ENCODE data around the gene SPINT1.

The SPINT1 gene, protein sequence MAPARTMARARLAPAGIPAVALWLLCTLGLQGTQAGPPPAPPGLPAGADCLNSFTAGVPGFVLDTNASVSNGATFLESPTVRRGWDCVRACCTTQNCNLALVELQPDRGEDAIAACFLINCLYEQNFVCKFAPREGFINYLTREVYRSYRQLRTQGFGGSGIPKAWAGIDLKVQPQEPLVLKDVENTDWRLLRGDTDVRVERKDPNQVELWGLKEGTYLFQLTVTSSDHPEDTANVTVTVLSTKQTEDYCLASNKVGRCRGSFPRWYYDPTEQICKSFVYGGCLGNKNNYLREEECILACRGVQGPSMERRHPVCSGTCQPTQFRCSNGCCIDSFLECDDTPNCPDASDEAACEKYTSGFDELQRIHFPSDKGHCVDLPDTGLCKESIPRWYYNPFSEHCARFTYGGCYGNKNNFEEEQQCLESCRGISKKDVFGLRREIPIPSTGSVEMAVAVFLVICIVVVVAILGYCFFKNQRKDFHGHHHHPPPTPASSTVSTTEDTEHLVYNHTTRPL

DNA sequence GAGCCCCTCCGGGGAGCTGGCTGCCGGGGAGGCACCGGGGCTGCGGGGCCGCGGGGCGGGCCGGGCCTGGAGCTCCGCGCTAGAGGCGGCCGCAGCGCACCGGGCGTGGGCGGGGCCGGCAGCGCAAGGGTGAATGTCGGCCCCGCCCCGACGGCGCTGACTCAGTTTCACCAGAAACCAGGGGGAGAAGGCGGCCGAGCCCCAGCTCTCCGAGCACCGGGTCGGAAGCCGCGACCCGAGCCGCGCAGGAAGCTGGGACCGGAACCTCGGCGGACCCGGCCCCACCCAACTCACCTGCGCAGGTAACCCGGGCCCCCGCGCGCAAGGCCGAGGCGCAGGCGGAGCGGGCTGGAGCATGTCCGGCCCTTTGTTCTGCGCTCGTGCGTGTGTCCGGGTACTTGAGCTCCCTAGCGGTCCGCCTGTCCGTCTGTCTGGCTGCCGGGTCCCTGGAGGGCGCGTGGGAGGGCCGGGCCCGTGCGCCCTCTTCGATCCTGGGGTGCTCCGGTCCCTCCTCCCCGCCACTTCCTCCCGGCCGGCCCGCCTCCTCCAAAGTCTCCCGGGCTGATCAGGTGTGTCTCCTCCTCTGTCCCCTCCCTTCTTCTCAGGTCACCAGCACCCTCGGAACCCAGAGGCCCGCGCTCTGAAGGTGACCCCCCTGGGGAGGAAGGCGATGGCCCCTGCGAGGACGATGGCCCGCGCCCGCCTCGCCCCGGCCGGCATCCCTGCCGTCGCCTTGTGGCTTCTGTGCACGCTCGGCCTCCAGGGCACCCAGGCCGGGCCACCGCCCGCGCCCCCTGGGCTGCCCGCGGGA is at the start of gene SPINT1:
Gene SPINT1 (plus strand): TSS at position 164 of the 811 bp plus-strand sequence. CDS start 507 bp downstream, at position 671.
- TF ChIP-seq, protein P1, sequence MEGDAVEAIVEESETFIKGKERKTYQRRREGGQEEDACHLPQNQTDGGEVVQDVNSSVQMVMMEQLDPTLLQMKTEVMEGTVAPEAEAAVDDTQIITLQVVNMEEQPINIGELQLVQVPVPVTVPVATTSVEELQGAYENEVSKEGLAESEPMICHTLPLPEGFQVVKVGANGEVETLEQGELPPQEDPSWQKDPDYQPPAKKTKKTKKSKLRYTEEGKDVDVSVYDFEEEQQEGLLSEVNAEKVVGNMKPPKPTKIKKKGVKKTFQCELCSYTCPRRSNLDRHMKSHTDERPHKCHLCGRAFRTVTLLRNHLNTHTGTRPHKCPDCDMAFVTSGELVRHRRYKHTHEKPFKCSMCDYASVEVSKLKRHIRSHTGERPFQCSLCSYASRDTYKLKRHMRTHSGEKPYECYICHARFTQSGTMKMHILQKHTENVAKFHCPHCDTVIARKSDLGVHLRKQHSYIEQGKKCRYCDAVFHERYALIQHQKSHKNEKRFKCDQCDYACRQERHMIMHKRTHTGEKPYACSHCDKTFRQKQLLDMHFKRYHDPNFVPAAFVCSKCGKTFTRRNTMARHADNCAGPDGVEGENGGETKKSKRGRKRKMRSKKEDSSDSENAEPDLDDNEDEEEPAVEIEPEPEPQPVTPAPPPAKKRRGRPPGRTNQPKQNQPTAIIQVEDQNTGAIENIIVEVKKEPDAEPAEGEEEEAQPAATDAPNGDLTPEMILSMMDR (IDR thresholded peaks at IDR 0.05) = no peak

DNA sequence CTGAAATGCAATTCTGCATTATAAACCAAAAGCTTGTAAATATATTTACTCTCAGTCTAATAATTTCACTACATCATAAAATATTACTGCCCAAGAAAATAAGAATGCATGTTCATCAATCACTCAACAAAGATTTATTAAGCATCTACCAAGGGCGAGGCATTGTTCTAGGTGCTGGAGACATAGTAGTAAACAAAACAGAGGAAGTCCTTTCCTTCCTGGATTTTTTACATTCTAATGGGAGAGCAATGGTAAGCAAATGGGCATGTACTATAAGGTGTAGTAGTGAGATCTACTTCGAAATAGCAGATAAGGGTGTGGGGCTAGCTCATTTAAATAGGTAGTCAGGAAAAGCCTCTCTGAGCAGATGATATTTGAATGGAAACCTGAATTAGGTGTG is 47.8 kb upstream of the SPINT1 start:
- TF ChIP-seq, protein P1 (IDR thresholded peaks at IDR 0.05) = no peak

DNA sequence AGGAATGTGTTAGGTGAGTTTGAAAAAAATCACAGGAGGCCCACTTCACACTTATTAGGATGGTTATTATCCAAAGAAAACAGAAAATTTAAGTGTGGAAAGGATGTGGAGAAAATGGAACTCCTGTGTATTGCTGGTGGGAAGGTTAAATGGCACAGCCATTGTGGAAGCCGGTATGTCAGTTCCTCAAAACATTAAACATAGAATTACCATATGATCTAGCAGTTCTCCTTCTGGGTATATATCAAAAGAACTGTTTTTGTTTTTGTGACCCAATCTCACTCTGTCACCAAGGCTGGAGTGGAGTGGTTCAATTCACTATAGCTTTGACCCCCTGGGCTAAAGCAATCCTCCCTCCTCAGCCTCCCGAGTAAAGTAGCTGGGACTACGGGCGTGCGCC is 47.3 kb upstream of the SPINT1 start:
- TF ChIP-seq, protein P1 (IDR thresholded peaks at IDR 0.05) = no peak

DNA sequence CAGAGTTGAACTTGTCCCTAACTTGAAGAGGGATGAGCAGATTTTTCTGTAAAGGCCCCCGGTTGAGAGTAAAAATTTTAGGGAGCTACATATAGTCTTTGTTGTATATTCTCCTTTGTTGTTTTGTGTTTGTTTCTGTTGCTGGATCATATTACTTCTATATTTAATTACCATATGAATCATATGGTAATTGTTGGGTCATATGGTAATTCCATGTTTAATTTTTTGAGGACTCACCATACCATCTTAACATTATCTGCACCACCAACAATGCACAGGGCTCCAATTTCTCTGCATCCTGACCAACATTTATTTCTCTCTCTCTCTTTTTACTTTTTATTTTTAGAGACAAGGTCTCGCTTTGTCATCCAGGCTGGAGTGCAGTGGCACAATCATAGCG is 44.3 kb upstream of the SPINT1 start:
- TF ChIP-seq, protein P1 (IDR thresholded peaks at IDR 0.05) = no peak

DNA sequence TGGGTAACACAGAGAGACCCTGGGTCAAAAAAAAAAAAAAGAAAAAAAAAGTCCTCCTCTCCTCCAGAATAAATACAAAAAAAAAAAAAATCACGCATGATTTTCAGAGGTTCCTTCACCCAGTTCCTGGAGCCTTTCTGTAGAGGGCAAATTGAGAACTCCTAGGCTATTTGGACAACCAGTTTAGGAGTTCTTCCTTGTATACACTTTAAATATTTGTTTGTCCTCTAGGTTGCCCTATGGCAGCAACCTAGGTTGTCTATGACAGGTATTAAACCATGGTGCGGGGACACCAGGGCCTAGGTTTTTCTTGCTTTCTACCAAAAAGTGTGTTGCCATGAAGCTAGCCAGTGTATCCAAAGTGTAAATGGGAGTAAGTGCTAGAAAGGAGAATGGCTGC is 40.8 kb upstream of the SPINT1 start:
- TF ChIP-seq, protein P1 (IDR thresholded peaks at IDR 0.05) = no peak

DNA sequence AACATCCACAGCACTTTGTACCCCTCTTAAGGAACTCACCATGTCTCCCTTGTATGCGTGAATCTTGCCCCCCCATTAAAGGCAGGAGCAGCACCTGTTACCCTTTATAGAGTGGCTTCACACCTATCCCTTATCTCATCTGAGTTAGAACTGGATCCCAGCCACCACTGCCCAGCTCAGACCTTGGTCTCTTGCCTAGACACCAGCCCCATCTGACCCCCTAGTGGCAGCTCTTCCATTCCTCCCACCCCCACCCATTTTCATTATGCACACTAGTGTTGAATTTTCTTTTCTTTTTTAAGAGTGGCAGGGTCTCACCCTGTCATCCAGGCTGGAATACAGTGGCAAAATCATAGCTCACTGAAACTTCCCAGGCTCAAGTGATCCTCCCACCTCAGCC is 40.2 kb upstream of the SPINT1 start:
- TF ChIP-seq, protein P1 (IDR thresholded peaks at IDR 0.05) = no peak

DNA sequence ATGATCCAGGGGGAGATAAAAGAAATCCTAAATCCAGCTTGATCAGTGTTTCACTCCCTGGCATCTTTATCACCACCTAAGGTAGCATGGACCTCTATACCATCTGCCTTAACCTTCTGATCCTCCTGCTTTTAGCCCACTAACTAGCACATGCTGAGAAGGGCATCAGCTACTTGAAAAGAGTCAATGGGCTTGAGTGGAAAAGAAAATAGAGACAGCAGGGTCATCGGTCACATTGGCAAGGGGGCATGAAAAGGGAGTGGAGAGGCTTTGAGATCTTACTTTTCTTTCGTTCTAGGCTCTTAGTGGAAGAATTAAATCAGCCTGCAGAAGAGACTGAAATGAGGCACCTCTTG is 37.2 kb upstream of the SPINT1 start:
- TF ChIP-seq, protein P1 (IDR thresholded peaks at IDR 0.05) = no peak
